HTR-8/SVneo (cell line): ENCODE results near the gene SMARCA2.

Experiments
- DNase-seq: peaks from one replicate; pipeline ENCODE4 v3.0.0; 2011; ENCODE audit warnings: low spot score, mixed read lengths; ENCODE audit not compliant: insufficient read length
- FAIRE-seq: peaks from 2 replicates; lab custom pipeline; 2011; peaks lifted over from hg19 to GRCh38; lab: Jason Lieb, UNC

The SMARCA2 gene

DNA sequence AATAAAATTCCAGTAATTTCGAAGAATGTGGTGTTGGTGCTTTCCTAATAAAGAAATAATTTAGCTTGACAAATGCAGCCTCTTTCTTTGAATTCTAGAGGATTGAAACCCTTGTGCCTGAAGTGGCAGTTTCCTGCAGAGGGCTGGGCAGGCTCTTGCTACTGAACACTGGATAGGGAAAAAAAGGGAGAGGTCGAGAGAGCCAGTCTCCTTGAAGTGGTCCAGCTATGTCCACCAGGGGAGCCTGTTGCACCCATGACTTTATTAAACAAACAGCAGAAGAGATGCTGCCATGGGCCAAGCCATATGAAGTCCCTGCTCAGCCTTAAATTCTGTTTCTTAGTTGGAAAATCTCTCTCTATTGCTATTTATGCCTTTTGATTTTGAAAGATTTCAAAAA is 178.4 kb downstream of the SMARCA2 start:
- FAIRE-seq: no peak
- no peak for DNase-seq

DNA sequence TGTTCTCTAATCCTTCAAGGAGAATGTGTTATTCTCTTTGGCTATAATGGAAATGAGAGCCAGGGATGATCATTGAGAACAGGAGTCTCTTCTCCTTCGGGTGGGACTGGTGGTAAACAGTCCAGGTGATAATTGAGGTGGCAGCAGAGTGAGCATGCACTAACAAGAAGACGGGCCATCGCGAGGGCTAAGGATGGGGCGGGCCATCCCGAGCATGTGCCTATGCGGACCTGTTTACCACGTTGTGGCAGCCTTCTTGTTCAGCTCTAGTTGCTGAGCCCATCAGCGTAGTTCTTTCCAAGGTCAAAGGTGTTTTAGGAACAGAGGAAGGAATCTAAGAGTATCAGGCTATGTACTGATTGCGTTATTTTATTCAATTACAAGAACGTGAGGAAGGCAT is 180.1 kb downstream of the SMARCA2 start:
- FAIRE-seq: no peak
- DNase-seq: no peak

DNA sequence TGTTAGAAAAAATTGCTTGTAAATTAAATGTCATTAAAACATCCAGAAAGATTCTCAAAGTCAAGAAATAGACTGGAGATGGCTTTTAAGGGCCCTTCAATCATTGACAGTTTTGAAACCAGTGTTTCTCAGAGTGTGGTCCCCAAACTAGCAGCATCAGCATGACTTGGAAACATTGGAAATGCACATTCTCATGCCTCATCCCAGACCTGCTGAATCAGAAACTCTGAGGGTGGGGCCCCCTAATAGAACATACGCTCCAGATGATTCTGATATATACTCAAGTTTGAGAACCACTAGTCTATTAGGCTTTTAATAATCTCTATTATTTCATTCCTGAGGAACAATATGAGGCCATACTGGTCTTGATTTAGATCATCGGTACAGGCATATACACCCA is 181.6 kb downstream of the SMARCA2 start:
- FAIRE-seq: no peak
- no peak for DNase-seq

DNA sequence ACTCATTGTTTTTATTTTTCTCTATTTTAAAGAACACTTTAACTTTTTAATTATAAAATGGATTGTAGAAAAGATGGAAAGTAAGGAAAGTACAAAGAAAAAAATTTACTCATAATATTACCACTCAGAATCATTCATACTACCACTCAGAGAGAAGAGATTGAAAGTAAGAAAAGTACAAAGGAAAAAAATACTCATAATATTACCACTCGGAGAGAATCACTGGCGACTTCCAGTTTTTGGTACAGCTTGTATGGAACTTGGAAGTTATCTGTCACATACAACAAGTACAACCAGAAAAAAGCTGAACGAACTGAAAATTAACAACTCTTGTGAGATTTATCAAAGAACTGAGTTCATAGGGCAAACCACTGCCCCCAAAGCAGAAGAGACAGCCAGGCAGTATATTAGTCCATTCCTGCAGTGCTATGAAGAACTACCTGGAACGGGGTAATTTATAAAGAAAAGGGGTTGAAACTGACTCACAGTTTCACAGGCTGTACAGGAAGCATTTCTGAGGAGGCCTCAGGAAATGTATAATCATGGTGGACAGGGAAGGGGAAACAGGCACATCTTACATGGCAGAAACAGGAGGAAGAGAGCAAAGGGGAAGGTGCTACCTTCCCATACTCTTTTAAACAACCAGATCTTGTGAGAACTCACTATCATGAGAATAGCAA is 183.9 kb downstream of the SMARCA2 start:
- no peak for DNase-seq

DNA sequence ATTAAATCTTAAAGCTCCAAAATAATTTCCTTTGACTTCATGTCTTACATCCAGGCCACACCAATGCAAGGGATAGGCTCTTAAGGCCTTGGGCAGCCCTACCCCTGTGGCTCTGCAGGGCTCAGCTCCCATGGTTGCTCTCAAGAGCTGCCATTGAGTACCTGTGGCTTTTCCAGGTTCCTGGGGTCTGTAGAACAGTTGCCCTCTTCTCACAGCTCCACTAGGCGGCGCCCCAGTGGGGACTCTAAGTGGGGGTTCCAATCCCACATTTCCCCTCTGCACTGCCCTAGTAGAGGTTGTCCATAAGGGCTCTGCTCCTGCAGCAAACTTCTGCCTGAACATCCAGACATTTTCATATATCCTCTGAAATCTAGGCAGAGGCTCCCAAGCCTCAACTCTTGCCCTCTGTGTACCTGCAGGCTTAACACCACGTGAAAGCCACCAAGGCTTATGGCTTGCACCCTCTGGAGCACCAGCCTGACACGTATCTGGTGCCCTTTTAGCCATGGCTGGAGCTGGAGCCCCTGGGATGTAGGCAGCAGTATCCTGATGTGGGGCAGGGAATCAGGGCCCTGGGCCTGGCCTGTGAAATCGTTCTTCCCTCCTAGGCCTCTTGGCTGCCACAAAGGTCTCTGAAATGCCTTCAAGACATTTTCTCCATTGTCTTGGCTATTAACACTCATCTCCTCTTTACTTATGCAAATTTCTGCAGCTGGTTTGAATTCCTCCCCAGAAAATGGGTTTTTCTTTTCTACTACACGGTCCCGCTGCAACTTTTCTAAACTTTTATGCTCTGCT is 185.1 kb downstream of the SMARCA2 start:
- FAIRE-seq (no peak), DNase-seq (no peak)

More for the DNA sequence above, 183.9 kb downstream of the SMARCA2 start:
- no peak for FAIRE-seq

DNA sequence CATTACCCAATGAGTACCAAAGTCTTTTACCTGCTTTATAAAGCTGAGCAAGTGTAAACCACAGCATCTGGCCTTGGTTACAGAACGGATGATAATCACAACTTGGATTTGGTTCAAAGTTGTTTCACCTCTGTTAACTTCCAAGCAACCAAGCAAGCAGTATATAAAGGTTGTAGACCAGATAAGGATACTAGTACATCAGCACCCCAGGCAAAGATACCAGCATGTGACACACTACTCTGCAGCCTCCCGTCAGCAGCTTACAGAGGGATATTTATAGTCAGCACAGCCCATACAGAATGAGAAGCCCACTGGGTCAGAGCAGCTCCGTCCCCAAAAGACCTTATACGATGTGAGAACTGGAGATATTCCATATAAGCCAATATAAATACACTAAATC is 193.3 kb downstream of the SMARCA2 start:
- no peak for FAIRE-seq

DNA sequence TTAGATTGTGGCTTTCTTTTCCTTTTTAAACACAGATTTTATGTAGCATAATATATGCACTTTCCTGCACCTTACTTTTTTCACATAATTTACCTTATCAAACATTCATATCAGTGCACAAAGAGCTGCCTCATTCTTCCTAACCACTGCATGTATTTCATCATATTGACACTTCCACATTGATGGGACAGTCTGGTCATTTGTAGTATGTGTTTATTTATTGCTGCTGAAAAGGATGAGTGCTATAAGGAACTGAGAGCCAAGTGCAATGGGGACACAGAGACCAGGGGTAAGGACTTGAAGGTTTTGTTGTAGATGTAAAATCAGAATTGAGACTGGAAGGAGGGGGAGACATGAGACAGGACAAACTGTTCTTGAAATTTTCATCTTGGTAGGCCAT is 193.8 kb downstream of the SMARCA2 start:
- no peak for FAIRE-seq
- DNase-seq: no peak

More for the DNA sequence above, 193.3 kb downstream of the SMARCA2 start:
- DNase-seq: no peak

DNA sequence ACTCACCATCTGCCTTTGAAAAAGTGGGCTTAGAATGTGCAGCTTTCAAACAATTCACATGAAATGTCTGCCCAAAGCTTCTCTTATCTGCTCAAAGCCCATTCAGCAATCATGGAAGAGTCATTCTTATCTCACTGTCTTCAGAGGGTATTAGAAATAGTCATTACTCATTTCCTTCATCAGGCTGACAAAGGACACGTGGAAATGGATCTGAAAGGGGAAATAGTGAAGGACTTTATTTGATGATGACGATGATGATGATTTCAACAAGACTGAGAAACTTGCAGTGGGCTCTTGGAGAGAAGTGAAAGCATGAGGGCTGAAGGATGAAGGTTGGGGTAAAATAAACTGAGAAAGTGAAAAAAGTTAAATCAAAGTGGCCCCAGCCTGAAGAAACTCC is 194.3 kb downstream of the SMARCA2 start:
- FAIRE-seq: no peak
- no peak for DNase-seq

DNA sequence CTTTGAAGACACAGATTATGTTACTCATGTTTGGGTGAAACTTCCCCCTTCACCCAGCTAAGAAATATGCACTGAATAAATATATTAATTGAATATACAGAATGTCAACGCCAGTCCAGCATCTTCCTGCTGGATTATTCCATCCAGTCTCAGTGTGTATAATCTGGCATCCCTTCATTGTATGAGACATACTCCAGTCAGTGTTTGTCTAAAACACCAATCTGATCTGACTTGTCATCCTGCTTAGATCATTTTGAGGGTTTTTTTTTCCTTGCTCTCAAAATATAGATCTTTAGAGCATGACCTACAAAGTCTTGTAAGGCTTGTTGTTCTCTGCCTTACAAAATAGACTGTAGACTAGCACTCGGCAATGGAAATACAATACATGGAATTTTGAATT is 195.1 kb downstream of the SMARCA2 start:
- DNase-seq: no peak
- no peak for FAIRE-seq

DNA sequence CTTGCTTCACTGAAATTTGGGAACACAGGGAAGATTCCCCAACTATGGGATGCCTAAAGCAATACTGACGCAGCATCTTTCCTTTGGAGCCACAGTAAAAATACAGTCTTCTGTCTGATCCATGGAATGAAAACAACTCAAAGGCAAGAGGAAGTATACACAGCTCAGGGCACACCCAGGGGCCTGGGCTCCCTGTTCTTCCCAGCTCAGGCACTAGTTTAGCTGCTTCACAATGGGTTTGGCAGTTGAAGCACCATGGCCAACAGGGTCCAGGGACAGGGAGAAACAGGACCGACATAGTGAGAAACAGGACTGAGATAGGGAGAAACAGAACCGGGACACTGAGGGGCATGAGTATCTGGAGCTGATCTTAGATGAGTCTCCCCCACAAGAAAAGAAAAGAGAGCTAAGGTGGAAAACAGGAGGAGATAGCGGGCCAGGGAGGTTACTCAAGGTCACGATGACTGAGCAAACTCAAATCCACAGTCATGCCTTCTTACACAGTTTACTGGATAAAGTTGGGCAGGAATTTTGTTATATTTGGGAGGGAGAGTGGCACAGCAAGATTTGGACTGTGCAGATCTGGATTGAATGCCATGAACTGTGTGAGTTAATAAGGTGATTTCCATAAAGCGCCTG is 198.8 kb downstream of the SMARCA2 start:
- no peak for DNase-seq
- FAIRE-seq: no peak

DNA sequence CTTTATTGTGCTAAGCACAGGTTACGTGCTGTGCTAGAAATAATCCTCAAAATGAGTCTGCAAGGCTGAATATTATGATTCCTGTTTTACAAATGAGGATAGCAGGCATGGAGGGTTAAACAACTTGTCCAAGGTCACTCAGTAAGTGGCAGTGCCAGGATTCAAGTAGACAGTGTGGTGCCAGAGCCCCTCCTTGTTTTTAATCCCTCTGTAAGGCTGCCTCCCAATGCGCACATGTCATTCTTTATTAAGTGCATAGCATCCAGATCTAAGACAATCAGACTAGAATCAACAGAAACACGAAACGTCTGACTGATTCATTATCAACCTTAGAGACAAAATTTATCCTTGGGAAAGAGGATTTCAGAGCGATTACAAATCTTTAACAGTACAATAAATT is 199.6 kb downstream of the SMARCA2 start:
- no peak for DNase-seq
- FAIRE-seq: no peak

DNA sequence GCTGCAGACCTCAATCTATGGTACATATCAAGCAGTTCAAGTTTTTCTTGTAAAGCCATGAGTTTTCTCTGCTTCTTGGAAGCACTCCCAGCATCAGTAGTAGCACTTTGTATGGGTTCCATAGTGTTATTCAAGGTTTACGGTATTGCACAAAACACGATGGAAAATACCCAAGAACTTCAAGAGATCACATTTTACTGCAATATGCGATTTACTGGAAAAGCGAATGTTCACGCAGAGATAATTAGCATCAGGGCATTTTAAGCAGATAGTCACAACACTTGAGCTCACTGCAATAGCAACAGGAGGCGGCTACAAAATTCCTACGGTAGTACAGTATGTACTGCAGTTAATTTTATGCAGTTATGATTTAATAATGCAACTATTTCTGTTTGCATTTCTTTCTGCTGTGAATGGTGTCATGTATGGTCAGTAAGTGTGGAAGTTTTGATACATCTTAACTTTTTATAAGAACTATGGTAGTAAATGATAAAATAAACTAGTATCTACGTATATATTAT is 200.8 kb downstream of the SMARCA2 start:
- no peak for FAIRE-seq
- DNase-seq: no peak

DNA sequence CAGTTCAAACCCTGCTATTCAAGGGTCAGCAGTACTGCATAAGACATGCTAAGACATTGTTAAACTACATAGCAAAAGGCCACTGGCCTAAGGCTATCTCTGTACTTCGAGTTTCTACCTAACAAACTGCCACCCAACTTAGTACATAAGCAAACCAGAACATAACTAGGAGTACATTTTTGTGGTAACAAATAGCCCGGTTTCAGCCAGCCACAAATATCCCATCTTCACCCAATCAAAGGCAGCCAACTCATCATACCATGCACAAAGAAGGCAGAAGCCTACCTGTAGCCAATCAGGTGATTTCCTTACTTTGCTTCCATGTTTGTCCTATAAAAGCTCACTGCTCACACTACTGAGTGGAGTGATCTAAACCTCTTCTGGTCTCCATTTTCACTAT is 201.4 kb downstream of the SMARCA2 start:
- no peak for DNase-seq
- FAIRE-seq: no peak

DNA sequence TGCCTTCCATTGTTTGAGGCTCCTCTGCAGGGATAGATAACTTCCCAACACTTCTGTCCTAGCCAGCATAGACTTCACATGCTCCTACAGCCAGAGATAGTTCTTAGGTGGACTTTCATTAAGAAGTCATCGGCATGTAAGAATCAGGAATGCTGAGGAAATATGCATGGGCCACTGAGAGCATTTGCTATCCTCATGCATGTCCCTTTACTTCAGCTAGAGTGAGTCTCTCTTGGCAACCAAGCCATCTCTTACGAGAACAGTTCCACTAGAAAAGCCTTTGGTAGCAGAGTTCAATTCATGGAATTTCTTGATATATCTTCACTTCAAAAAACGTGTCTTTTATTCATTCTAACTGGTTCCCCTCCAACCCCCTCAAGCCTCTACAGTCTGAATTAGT is 202.4 kb downstream of the SMARCA2 start:
- no peak for DNase-seq
- no peak for FAIRE-seq

DNA sequence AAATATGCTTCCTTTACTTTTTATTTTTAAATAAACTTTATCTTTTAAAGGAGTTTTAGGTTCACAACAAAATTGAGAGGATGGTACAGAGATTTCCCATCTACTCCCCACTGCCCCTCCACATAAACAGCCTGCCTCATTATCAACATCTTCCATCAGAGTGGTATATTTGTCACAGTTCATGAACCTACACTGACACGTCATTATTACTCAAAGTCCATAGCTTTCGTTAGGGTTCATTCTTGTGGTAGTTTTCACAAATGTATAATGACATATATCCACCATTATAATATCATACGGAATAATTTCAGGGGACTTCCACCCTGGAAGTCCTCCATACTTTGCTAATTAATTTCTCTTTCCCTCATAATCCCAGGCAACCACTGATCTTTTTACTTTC is 204.9 kb downstream of the SMARCA2 start:
- FAIRE-seq (no peak), DNase-seq (no peak)

DNA sequence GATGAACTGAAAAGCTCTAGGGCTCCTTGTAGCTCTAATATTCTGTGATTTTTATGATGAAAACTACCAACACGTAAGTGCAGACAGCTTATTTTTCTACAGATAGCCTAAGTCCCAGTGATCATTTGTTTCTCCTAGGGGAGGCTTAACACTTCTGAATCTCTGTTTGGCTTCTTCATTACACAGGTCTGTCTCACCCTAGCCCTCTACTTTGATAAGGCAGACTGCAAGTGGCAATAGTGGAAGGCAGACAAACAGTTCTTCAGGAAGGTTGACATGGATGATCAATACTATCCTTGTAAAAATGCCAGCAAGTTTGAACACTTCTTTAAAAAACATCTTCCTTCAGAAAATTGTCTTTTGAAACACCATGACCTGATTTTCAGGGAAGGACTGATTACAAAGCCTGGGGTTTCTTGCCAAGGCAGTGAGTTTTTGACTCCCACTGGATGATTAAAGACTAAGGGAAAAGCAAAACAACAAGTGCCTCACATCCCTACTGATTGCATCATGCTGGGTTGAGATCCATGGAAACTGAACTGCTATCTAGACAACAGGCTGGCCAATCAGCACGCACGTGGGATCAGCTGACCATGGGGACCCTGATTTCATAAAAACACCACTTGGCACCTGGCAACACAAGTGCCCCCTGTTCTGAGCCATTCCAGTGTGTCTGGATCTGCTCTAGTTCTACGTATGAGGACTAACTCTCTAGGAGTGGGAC is 212.2 kb downstream of the SMARCA2 start:
- no peak for FAIRE-seq

DNA sequence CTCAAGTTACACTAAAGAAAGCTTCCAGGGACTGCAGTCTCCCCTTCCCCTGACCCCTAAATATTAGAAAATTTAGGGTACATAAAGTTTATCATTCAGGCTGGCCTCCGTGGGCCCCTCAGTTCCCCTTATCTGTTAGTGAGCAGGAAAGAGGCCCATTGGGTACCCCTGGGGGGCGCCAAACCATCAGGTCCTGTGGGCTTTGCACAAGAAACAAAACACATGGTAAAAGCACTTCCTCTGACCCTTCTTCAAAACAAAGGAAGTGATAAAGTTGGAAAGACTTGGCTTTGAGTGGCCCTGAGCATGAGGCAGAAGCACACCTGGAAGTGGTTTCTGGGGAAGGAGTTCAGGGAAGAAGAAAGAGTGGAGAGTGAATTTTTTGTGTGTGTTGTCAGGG is 213.0 kb downstream of the SMARCA2 start:
- no peak for DNase-seq
- no peak for FAIRE-seq

More for the DNA sequence above, 212.2 kb downstream of the SMARCA2 start:
- no peak for DNase-seq

DNA sequence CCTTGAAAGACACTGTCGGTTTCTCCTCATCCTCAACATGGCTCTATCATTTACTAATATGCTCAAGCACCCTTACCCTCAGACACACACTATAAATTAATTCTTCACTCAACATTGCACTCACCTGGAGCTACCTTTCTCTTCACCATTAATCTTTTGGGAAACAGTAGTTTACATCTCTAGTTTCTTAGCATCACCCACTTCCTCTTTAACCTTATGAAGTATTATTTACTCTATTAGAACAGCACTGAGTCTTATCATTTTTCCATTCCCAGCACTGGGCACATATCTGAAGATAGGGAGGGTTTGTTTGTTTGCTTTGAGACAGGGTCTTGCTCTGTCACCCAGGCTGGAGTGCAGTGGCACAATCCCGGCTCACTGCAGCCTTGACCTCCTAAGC is 213.5 kb downstream of the SMARCA2 start:
- no peak for FAIRE-seq
- DNase-seq: no peak

DNA sequence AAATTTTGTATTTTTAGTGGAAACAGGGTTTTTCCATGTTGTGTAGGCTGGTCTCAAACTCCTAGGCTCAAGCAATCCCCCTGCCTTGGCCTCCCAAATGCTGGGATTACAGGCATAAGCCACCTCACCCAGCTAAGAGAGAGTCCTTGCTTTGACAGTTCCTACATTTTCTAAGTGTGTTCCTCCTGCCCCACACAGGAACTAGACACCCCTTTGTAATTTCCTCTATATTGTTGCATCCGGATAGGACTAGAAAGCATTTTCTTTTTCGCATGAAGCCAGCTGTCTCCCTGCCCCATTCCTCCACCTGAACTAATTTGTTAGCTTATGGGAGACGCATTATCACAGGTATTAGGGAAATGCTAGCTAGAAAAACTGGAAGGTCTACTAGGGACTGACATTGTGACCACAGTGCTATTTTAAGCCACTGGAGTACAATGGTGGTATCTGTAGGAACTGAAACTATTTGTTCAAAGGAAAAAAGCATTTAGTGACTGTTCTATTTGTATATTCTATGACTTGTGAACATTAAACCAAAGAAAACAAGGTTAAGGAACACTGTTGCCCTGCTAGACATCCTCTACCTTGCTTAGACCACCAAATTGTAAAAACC is 214.1 kb downstream of the SMARCA2 start:
- DNase-seq (no peak), FAIRE-seq (no peak)

DNA sequence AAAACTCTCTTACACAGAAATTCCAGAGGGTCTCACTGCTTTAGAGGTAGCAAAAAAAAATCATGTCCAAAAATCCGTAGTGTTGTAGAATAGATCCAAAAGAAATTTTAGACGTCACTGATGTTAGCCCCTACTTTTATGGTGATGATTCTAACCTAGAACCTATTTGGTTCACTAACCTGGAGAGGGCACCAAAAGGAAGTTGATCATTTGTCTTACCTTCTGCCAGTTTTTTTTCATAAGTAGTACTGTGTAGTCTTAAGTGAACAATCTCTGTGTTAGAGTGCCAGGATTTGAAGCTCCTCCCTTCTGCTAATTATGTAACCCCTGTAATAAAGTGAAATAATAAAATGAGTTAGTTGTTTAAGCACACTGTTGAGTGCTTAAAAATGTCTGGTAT is 215.2 kb downstream of the SMARCA2 start:
- FAIRE-seq (no peak), DNase-seq (no peak)
